ENCODE results near the gene MYO1E. TPM values are rescaled to one million over a fixed set of nuclear protein-coding genes. Genes with fewer than 3 reads are reported as not detected.

Gene MYO1E
- total and polyA plus RNA-seq, 2 of the 4 experiments (the other 2 are of a cell fraction) = 13.4 to 37.3 TPM

- Histone ChIP-seq H3K4me2 (ENCODE audit: low read depth, low read length) (no peak overlapping the region), H3K18ac (ENCODE audit: low read depth, low read length) (no peak overlapping the region), H3K9me1 (ENCODE audit: insufficient read depth, low read length) (no peaks in the 10 kb centered on the region), H2BK120ac (ENCODE audit: low read depth, low read length) (no peak overlapping the region), H3K27ac (ENCODE audit: insufficient read depth, low read length) (no peak overlapping the region), H3K4me1 (ENCODE audit: control insufficient read depth, insufficient read depth, low read length) (no peaks in the 10 kb centered on the region), H2AFZ (replicated peaks; ENCODE audit: low read length, poor library complexity) (no peak overlapping the region), H3K79me1 (ENCODE audit: low read depth in 1 of 2, low read length in 2 of 2) (no peaks in the 10 kb centered on the region), H4K20me1 (ENCODE audit: insufficient read depth, low read length) (no peaks in the 10 kb centered on the region), H3K4ac (ENCODE audit: low read depth, low read length) (no peak overlapping the region), H3K9me3 (ENCODE audit: control insufficient read depth, insufficient read depth, low read length) (no peaks in the 10 kb centered on the region), H2AK9ac (replicated peaks; ENCODE audit: low read depth, low read length, poor library complexity) (no peak overlapping the region), H3K27me3 (ENCODE audit: control insufficient read depth, insufficient read depth, low read length) (peaks cover 20% of the 10 kb centered on the region), H4K91ac (ENCODE audit: insufficient read depth, low read depth, low read length) (no peak overlapping the region), H4K8ac (ENCODE audit: low read depth in 2 of 2, low read length in 2 of 2) (no peak overlapping the region), H2BK15ac (ENCODE audit: low read depth, low read length) (no peak overlapping the region), H3K14ac (replicated peaks; ENCODE audit: low read depth, low read length) (no peak overlapping the region), H2BK5ac (ENCODE audit: low read depth, low read length, poor library complexity, severe bottlenecking) (no peak overlapping the region), H3K23ac (ENCODE audit: low read depth, low read length) (no peak overlapping the region), H3K9ac (ENCODE audit: low read depth, low read length) (no peak overlapping the region), H3K36me3 (ENCODE audit: control insufficient read depth, insufficient read depth, low read length) (no peaks in the 10 kb centered on the region), H2BK20ac (ENCODE audit: low read depth, low read length) (no peak overlapping the region), H3K56ac (ENCODE audit: extremely low read depth, insufficient read depth, low read length) (no peak overlapping the region), H4K5ac (ENCODE audit: low read depth, low read length) (no peak overlapping the region), H2AK5ac (ENCODE audit: low read depth, low read length) (no peak overlapping the region), H3K4me3 (ENCODE audit: insufficient read depth, low read depth, low read length) (no peak overlapping the region)
- intact Hi-C loops (cut with micrococcal nuclease) (no loop called here), dilution Hi-C loops (cut with HindIII; ENCODE audit: low sequenced_read_pairs, unreplicated experiment) (no loop called here), in situ Hi-C loops (cut with MboI; ENCODE audit: low sequenced_read_pairs) (no loop called here)
- DNase-seq (no peak), ATAC-seq (ENCODE audit: low read depth) (no peak)
- no CpG with 5 or more reads among the region's 2 CpGs for WGBS, 2 experiments (ENCODE audit: extremely low coverage in 2 of 2, insufficient read length in 1 of 2)
- no TSS peak for BruUV-seq (replicated peaks)
- no peak for TF ChIP-seq NFE2L2 (IDR thresholded peaks at IDR 0.05; ENCODE audit: low read depth, low read length)
- no peak for TF ChIP-seq CHD1 (IDR thresholded peaks at IDR 0.05; ENCODE audit: low read depth, low read length)
- no peak for TF ChIP-seq BHLHE40 (IDR thresholded peaks at IDR 0.05; ENCODE audit: low read depth, low read length)
- TF ChIP-seq RCOR1 (IDR thresholded peaks at IDR 0.05; ENCODE audit: insufficient replicate concordance, low read length) = no peak
- no peak for TF ChIP-seq ELK1 (IDR thresholded peaks at IDR 0.05; ENCODE audit: borderline replicate concordance, low read depth, low read length)
- no peak for TF ChIP-seq FOS (IDR thresholded peaks at IDR 0.05; ENCODE audit: low read depth, low read length)
- TF ChIP-seq SMC3 (IDR thresholded peaks at IDR 0.05; ENCODE audit: low read depth, low read length) = no peak
- no peak for TF ChIP-seq USF2 (IDR thresholded peaks at IDR 0.05; ENCODE audit: low read depth, low read length)
- ChIA-PET POLR2A (ENCODE audit: unreplicated experiment) (no interaction called here), CTCF (interaction anchor here (1.8 kb wide), 1 partner anchor 167 kb away, joined by 7 read pairs; no protein-coding TSS in a partner anchor)
Observed at GRCh38 chr15:59413577-59413976, 40.9 kb upstream of the MYO1E start.

Data from IMR-90 (cell line).